ENCODE data around the gene LRRTM3. TPM values are rescaled to one million over a fixed set of nuclear protein-coding genes. Genes with fewer than 3 reads are reported as not detected.

Gene LRRTM3
- total RNA-seq, 2 experiments from 2014 or later, result not detected

- Mint-ChIP-seq H3K27me3 (no peaks in the 10 kb centered on the region), H3K27ac (no peak overlapping the region), H3K4me3 (no peak overlapping the region), H3K9me3 (no peaks in the 10 kb centered on the region), H3K36me3 (ENCODE audit: low read depth) (no peaks in the 10 kb centered on the region), H3K4me1 (no peaks in the 10 kb centered on the region)
- CTCF ChIA-PET, result no interaction called here
- no peak for DNase-seq
- POLR2A ChIA-PET, result no interaction called here
Observed at GRCh38 chr10:67127441-67127840, 201.6 kb downstream of the LRRTM3 start.

GRCh38 chr10:67140641-67141040 lies 214.8 kb downstream of the LRRTM3 start:
- no peak overlapping the region for H3K4me3 Mint-ChIP-seq
- DNase-seq, result no peak
- POLR2A ChIA-PET, result no interaction called here
- no peaks in the 10 kb centered on the region for H3K4me1 Mint-ChIP-seq
- H3K27me3 Mint-ChIP-seq, result no peaks in the 10 kb centered on the region
- H3K9me3 Mint-ChIP-seq, result peaks cover 2% of the 10 kb centered on the region
- H3K27ac Mint-ChIP-seq, result no peak overlapping the region
- CTCF ChIA-PET, result no interaction called here
- H3K36me3 Mint-ChIP-seq (ENCODE audit: low read depth), result no peaks in the 10 kb centered on the region

- Mint-ChIP-seq H3K27ac (no peak overlapping the region), H3K27me3 (no peaks in the 10 kb centered on the region), H3K4me1 (no peaks in the 10 kb centered on the region), H3K4me3 (no peak overlapping the region), H3K9me3 (peaks cover 2% of the 10 kb centered on the region), H3K36me3 (ENCODE audit: low read depth) (no peaks in the 10 kb centered on the region)
- CTCF ChIA-PET, result no interaction called here
- POLR2A ChIA-PET, result no interaction called here
- DNase-seq, result no peak
Observed at GRCh38 chr10:67141300-67141699, 215.5 kb downstream of the LRRTM3 start.

- DNase-seq, result no peak
- no peaks in the 10 kb centered on the region for H3K27me3 Mint-ChIP-seq
- ChIA-PET POLR2A (no interaction called here), CTCF (no interaction called here)
- H3K4me1 Mint-ChIP-seq, result no peaks in the 10 kb centered on the region
- H3K36me3 Mint-ChIP-seq (ENCODE audit: low read depth), result no peaks in the 10 kb centered on the region
- no peak overlapping the region for H3K4me3 Mint-ChIP-seq
- peaks cover 2% of the 10 kb centered on the region for H3K9me3 Mint-ChIP-seq
- no peak overlapping the region for H3K27ac Mint-ChIP-seq
Observed at GRCh38 chr10:67144530-67144929, 218.7 kb downstream of the LRRTM3 start.
